DMS153 (cell line): Measurements from ENCODE around the gene CIT.

Experiments
- DNase-seq: peaks from one replicate; lab custom pipeline; 2025; lab: John Stamatoyannopoulos, UW

Gene CIT

DNA sequence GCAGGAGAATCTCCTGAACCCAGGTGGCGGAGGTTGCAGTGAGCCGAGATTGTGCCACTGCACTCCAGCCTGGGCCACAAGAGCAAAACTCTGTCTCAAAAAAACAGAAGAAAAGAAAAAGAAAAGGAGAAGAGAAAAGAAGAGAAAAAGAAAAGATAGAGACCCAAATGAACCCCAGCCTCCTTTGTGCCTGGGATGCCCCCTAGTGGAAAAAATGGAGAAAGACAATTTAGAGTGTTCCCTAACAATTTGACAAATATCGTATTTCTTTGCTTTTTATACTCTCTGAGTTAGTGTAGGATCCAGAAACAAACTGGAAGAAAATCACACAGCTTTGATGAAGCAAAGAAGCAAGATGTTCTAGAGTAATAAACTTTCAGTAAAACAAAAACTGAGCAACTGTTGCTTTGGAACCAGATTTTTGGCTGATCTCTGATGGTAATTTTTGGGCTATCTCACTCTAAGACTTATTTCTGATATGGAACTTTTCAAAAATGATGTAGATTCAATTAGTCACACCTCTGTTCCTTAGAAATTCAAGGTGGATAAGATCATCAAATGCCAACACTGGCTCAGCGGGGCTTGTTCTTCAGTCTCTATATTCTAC, 227.8 kb downstream of the CIT start:
- DNase-seq: no peak

GRCh38 chr12:119645535-119646059, 231.5 kb downstream of the CIT start:
- no peak for DNase-seq

DNA sequence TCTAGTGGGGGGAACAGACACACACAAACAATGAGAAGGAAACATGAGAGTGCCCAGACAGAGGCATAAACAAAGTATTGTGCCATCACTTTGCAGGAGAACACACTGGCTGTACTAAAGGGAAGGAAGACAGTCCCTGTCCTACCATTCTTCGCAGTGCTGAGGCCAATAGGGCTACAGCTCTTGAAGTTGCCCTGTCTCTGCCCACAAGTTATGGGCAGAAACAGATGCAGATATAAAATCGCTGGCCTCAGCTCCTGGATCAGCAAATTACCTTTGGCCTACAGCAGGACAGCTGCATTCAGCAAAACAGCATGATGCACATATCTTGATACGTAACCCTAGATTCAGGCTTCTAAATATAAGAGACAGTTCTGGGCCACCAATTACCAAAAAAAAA, 232.2 kb downstream of the CIT start:
- no peak for DNase-seq

GRCh38 chr12:119642986-119643385, 234.1 kb downstream of the CIT start:
- DNase-seq: no peak
